A673 (cell line): Measurements from ENCODE around the gene ATL1.

ENCODE experiments used
- EZH2 ChIP-seq: fragments of 200-600 bp; sonication (generic); IDR thresholded peaks from 2 replicates; pipeline ENCODE4 v1.6.1; 2017; ENCODE audit warnings: borderline replicate concordance, low read depth, mild to moderate bottlenecking, mixed read lengths, antibody characterized with exemption, low read length; ENCODE audit not compliant: poor library complexity, severe bottlenecking
- TF ChIP-seq, protein P1 (sequence below): fragments of 300-800, 200-600 bp; sonication (generic); conservative IDR thresholded peaks from 2 replicates; pipeline ENCODE4 v1.5.1; 2017; ENCODE audit warnings: low read depth, mild to moderate bottlenecking, antibody characterized with exemption, low read length, moderate library complexity, mixed read lengths

DNA sequence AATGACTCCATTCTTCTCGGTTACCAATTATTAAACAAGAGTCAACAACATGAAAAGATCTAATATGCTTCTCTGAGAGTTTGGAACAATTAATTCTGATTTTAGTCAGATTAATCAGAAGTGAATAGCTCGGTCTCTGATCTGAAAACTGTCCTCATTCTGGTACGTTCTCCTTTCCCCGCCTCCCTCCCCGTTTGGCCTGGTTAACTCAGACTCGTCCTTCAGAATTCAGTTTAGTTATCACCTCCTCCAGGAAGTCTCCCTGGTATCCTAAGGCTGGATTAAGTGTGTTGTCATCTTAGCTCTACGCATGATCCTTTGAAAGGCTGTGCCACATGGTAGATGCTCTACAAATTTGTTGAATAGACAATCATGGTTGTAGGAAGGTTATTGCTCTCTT lies 49.8 kb upstream of the ATL1 start:
- TF ChIP-seq, protein P1, sequence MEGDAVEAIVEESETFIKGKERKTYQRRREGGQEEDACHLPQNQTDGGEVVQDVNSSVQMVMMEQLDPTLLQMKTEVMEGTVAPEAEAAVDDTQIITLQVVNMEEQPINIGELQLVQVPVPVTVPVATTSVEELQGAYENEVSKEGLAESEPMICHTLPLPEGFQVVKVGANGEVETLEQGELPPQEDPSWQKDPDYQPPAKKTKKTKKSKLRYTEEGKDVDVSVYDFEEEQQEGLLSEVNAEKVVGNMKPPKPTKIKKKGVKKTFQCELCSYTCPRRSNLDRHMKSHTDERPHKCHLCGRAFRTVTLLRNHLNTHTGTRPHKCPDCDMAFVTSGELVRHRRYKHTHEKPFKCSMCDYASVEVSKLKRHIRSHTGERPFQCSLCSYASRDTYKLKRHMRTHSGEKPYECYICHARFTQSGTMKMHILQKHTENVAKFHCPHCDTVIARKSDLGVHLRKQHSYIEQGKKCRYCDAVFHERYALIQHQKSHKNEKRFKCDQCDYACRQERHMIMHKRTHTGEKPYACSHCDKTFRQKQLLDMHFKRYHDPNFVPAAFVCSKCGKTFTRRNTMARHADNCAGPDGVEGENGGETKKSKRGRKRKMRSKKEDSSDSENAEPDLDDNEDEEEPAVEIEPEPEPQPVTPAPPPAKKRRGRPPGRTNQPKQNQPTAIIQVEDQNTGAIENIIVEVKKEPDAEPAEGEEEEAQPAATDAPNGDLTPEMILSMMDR: no peak
- TF ChIP-seq EZH2: no peak
